HL-60 (cell line): ENCODE results near the gene ANAPC1.

ENCODE experiments used
- DNase-seq, 2 experiments: peaks; one replicate each; pipeline ENCODE4 v3.0.0-alpha.2; 2010 to 2020; ENCODE audit warnings: low read depth in 1 of 2, low spot score in 1 of 2
- H3K27ac ChIP-seq: fragments of 250-450 bp; sonication (Bioruptor Pico); replicated peaks from 2 replicates; pipeline ENCODE4 v1.5.1; 2020; ENCODE audit warnings: mild to moderate bottlenecking, moderate library complexity
- H3K27me3 ChIP-seq: fragments of 250-450 bp; sonication (Bioruptor Pico); 2 replicates; pipeline ENCODE4 v1.5.1; 2021; ENCODE audit warnings: mild to moderate bottlenecking, moderate library complexity; ENCODE audit not compliant: insufficient read depth, poor library complexity, severe bottlenecking
- H3K4me3 ChIP-seq: replicated peaks from 2 replicates; pipeline ENCODE4 v1.5.1; 2011; ENCODE audit warnings: mild to moderate bottlenecking, control low read depth, low read length; ENCODE audit not compliant: insufficient read depth
- GABPA ChIP-seq: IDR thresholded peaks from 2 replicates; pipeline ENCODE4 v1.6.1; 2012; ENCODE audit warnings: low read depth
- POLR2AphosphoS5 ChIP-seq: IDR thresholded peaks from 2 replicates; pipeline ENCODE4 v1.6.1; 2012; ENCODE audit warnings: low read depth
- SPI1 ChIP-seq: IDR thresholded peaks from 2 replicates; pipeline ENCODE4 v1.6.1; 2012; ENCODE audit warnings: low read depth, mild to moderate bottlenecking, borderline replicate concordance
- TF ChIP-seq, protein P1 (sequence below): IDR thresholded peaks from 2 replicates; pipeline ENCODE4 v1.6.1; 2012; ENCODE audit warnings: low read depth; ENCODE audit not compliant: insufficient replicate concordance
- TF ChIP-seq, protein P2 (sequence below): IDR thresholded peaks from one replicate; pipeline ENCODE4 v1.5.1; 2011; ENCODE audit warnings: low read length, control low read depth, inconsistent platforms; ENCODE audit not compliant: insufficient read depth

ANAPC1 gene

DNA sequence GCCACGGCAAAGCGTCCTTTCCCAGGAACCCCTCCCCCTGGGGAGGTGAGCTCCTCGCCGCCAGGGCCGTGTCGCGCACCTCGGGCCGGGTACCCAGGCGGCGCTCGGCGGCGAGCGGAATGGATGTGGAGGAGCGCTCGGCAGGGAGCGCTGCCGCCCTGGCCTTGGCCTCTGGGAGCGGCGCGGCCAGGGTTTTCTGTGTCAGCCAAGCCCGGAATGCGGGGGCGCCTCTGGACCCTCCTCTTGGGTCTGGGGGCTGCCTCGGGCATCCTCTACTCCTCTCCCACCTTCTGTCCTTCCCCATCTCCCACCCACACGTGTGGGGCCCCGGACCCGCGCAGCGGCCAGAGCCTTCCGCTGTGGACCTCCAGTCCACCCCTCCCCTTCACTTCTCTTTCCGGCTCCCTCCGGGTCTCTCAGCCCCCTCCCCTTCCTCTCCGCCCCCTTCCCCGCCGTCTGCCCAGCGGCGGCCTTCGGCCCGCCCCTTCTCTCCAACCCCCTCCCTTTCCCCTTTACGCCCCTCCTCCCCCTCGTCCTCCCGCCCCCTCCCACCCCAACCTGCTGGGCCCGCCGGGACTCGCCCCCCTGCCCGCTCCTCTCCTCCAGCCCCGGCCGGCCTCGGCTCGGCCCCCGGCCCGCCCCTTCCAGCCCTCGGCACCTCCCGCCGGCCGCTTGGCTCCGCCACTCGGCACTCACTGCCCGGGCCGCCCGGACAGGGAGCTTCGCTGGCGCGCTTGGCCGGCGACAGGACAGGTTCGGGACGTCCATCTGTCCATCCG, 14.1 kb upstream of the ANAPC1 start, which contains the start of gene MERTK:
Gene MERTK (plus strand): TSS at position 684 of the 779 bp plus-strand sequence. CDS start 129 bp downstream, outside the sequence.
- Histone ChIP-seq H3K4me3 (peak within 1 kb of the TSS; percentile 59), H3K27ac (no peak within 1 kb of the TSS), H3K27me3 (peaks cover 23% of the 10 kb centered on the region)
- peak in 1 of 2 experiments; percentile 32 for DNase-seq
- TF ChIP-seq POLR2AphosphoS5 (no peak), SPI1 (no peak), GABPA (no peak)
- TF ChIP-seq, protein P1, sequence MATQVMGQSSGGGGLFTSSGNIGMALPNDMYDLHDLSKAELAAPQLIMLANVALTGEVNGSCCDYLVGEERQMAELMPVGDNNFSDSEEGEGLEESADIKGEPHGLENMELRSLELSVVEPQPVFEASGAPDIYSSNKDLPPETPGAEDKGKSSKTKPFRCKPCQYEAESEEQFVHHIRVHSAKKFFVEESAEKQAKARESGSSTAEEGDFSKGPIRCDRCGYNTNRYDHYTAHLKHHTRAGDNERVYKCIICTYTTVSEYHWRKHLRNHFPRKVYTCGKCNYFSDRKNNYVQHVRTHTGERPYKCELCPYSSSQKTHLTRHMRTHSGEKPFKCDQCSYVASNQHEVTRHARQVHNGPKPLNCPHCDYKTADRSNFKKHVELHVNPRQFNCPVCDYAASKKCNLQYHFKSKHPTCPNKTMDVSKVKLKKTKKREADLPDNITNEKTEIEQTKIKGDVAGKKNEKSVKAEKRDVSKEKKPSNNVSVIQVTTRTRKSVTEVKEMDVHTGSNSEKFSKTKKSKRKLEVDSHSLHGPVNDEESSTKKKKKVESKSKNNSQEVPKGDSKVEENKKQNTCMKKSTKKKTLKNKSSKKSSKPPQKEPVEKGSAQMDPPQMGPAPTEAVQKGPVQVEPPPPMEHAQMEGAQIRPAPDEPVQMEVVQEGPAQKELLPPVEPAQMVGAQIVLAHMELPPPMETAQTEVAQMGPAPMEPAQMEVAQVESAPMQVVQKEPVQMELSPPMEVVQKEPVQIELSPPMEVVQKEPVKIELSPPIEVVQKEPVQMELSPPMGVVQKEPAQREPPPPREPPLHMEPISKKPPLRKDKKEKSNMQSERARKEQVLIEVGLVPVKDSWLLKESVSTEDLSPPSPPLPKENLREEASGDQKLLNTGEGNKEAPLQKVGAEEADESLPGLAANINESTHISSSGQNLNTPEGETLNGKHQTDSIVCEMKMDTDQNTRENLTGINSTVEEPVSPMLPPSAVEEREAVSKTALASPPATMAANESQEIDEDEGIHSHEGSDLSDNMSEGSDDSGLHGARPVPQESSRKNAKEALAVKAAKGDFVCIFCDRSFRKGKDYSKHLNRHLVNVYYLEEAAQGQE = no peak
- TF ChIP-seq, protein P2, sequence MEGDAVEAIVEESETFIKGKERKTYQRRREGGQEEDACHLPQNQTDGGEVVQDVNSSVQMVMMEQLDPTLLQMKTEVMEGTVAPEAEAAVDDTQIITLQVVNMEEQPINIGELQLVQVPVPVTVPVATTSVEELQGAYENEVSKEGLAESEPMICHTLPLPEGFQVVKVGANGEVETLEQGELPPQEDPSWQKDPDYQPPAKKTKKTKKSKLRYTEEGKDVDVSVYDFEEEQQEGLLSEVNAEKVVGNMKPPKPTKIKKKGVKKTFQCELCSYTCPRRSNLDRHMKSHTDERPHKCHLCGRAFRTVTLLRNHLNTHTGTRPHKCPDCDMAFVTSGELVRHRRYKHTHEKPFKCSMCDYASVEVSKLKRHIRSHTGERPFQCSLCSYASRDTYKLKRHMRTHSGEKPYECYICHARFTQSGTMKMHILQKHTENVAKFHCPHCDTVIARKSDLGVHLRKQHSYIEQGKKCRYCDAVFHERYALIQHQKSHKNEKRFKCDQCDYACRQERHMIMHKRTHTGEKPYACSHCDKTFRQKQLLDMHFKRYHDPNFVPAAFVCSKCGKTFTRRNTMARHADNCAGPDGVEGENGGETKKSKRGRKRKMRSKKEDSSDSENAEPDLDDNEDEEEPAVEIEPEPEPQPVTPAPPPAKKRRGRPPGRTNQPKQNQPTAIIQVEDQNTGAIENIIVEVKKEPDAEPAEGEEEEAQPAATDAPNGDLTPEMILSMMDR = no peak

DNA sequence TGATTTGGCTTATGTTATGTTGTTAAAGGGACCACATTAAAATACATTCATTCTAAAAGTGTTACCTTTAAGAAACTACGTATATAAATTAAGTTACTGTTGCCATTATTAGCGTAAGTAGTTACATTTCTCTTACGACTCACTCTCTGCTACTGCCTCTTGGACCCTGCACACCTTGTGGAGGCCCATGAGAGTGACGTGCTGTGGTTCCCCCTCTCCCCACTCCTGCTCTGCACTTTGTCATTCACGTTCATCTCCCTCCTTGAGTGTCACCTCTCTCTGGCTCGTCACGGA, 13.6 kb upstream of the ANAPC1 start:
- Histone ChIP-seq H3K27ac (no peak overlapping the region), H3K4me3 (peak overlapping the region; percentile 59), H3K27me3 (peaks cover 23% of the 10 kb centered on the region)
- no peak for DNase-seq
- TF ChIP-seq GABPA (no peak), SPI1 (no peak), POLR2AphosphoS5 (no peak)
- TF ChIP-seq, protein P1 = no peak
- TF ChIP-seq, protein P2 = no peak

DNA sequence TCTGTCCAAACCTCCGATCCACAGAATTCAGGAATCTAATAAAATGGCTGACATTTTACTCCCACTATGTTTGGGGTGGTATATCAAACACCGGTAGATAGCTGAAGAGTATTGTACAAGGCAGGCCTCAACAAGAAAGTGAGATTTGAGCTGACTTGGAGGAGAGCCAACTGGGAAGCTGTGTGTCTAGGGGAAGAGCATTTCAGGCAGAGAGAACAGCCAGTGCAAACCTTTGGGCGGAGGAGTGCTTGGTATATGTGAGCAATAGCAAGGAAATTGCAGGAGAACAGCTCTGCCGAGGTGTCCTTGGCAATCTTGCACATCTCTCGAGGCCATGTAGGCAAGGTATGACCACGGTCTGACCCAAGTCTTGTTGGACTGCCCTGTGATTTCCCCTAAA, 12.6 kb upstream of the ANAPC1 start:
- no peak overlapping the region for H3K4me3 ChIP-seq
- TF ChIP-seq SPI1 = no peak
- TF ChIP-seq, protein P1 = no peak
- TF ChIP-seq, protein P2 = no peak
- no peak for TF ChIP-seq POLR2AphosphoS5
- no peak for TF ChIP-seq GABPA
- H3K27ac ChIP-seq = no peak overlapping the region
- peaks cover 23% of the 10 kb centered on the region for H3K27me3 ChIP-seq
- DNase-seq = no peak
